GM19193 (cell line): Measurements from ENCODE around the gene EVA1A.

Experiments
- POLR2A ChIP-seq: IDR thresholded peaks from 4 replicates; pipeline ENCODE4 v1.6.1; 2011; ENCODE audit not compliant: insufficient read depth, insufficient read length; ENCODE audit errors: extremely low read depth

The EVA1A gene

DNA sequence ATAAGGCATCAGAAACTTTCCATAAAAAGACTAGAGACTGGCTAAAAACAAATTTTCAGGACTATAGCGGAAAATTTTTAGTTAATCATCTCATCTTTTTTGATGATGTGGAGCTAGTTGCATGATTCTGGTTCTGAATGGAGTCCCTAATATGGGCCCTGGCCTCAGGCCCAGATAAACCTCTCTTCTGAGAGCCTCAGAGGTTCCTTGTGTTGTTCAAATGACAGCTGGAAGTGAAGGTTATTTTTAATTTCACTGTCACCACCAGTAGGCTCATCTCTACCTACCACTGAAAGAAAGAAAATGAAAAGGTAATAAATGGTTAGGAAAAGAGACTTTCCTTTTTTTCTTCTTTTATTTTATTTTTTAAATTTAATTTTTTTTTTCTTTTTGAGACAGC is 75.9 kb downstream of the EVA1A start:
- no peak for TF ChIP-seq POLR2A

DNA sequence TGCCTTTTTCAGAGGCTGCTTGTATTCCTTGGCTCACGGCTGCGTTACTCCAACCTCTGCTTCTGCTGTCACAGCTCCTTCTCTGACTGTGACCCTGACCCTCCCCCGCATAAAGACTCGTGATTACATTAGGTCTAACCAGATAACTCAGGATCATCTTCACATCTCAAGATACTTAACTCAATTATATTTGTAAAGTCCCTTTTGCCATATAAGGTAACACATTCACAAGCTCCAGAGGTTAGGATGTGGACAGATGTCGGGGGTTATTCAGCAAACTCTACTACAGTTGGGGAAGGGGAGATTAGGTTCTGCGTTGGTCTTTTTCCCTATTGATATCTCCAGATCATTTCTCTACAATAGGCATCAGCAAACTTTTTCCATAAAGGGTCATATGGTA is 76.9 kb downstream of the EVA1A start:
- no peak for TF ChIP-seq POLR2A

DNA sequence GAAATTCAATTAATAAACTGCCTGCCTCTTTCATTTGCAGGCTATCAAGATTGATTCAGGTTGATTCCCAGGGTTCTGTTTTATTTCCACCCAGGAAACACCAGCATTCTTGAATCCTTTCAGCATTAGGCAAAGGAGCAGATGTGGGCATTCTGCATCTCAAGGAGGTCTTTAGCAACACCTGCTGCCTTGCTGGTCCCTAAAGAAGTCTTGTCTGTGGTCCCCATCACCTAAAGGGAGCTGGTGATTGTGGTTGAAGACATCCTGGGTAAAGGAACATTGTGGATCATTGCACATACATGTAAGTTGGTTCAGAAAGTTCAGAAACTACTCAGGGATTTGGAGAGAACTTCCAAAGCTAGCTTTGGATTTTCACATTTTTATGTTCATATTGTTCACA is 78.3 kb downstream of the EVA1A start:
- no peak for TF ChIP-seq POLR2A

DNA sequence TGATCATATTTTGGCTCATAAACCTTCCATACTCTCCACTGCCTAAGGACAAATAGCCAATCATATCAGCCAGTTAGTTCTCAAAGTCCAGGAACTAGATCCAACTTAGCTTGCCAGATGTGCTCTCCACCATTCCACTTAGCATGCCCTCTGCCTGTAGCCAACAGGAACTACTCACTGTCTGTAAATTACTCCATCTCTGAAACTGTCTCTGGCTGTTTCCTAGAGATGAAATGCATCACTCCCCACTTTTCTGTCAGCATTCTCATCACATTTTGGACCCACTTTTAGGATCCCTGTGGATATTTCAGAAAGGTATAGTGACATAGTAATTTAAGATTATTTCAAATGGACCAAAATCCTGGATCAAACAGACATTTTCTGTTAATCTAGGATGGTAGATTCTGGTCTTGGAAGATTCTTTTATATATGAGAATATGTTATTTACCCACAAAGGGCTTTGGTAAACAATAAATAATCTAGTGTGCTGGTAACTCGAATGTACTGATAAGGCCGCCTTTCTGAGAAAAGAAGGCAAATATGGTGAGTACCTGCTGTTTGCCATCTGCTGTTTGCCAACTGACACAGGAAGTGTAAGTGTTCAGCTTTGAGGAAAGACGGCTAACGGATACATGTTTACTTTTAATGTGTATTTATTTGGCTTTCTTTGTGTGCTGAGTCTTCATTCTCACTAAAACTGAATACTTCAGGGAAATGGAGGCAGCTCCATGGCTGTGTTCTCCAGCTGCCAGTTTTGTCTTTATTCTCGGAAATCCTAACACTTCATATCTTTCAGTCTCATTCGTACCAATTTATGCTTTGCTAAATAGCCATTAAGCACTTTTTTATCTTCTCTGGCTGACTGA is 79.5 kb downstream of the EVA1A start:
- TF ChIP-seq POLR2A: no peak

DNA sequence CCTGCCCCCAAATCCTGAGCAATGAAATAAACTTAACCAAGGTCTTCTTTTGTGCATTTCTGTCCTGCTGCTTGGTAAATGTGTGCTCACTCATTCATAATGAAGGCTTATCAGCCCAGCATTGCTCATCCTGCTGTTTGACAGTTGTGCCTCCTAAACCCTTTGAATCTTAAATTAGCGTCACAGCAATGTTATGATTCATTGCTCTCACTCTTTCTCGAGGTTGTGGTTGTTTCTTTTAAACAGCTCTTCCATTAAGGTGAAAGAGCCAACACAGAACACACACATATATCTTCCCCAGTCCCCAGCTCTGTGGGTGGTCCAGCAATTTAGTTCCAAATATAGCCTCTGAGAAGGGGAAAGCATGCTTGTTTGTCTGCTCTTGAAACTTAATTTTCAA is 84.0 kb downstream of the EVA1A start:
- no peak for TF ChIP-seq POLR2A

DNA sequence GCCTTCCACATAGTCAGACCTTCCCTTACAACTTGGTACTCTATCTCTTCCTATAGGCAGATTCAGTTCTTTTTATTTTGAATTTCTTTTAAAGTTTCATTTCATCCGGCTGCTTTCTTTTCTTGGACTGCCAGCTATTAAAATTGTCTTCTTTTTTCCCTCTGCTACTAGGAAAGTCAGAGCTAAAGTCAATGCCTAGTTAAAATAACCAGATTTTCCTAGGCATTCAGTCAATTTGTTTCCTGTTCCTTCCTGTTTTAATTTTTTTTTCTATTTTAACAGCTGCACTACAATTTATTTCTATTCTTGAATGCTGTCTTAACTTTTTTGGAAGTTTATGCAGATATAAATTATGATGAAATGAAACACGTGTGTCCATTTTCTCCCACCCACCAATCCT is 84.8 kb downstream of the EVA1A start:
- TF ChIP-seq POLR2A: no peak

- TF ChIP-seq POLR2A: no peak
Observed at GRCh38 chr2:75475049-75475448, 85.7 kb downstream of the EVA1A start.

DNA sequence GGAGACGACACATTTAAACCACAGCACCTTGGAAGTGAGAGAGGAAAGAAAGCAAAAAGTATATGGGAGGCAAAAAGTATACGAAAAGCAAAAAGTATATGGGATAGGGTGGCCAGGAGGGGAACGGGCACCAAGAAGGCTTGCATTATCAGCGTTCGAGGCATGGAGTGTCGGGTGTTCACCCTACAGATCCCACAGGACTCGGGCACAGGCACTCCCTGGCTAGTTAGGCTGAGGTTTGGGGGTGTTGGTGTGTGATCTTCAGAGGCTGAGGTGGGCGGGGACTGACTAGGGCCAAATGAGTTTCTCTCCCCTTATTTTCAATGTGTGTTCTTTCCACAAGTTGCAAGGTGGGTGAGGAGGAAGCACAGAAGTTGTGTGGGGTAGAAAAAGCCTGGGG is 86.6 kb downstream of the EVA1A start:
- TF ChIP-seq POLR2A: no peak

DNA sequence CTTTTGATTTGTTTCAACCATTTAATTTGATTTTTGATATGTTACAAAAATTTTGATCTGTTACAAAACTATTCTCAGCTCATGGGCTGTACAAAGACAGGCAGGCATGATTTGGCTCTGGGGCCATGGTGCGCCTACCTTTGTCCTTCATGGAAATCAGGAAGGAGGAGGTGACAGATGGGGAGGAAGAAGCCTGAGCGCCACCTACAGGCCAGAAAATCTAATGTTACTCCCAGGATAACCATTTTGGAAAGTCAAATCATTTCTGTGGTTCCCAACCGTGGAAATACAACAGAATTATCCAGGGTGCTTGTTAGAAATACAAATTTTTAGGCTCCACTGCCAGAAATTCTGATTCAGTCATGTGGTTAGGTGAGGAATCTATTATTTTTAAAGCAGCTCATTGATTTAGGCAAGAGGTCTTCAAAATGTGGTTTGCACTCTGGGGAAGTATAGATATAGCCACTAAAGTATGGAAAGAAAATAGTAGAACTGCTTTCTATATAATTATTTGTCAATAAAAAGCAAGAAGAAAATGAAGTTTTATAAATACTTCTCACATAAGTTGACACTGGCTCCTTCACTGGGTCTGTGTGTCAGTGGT is 93.9 kb downstream of the EVA1A start:
- no peak for TF ChIP-seq POLR2A

GRCh38 chr2:75465317-75465984 is 95.3 kb downstream of the EVA1A start:
- no peak for TF ChIP-seq POLR2A

- TF ChIP-seq POLR2A: no peak
Observed at GRCh38 chr2:75464348-75464946, 96.3 kb downstream of the EVA1A start.

- TF ChIP-seq POLR2A: no peak
Observed at GRCh38 chr2:75462721-75463120, 98.0 kb downstream of the EVA1A start.

DNA sequence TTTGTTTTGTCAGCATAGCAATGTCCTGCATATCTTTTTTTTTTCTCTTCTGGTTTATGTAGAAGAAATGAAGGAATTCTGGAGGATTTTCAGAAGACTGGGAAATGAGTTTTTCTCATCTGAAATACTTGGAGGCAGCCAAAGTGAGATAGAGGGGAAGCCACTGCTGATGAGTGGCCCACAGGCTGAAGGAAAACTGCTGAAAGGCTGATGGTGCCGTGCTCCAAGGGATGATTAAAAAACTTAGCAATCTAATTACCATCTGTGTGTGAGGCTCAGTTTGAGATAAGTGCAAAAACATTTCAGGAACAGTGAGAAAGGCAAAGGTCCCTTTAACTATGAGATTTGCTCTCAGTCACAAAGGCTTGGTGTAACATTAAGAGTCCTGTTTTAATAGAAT is 98.5 kb downstream of the EVA1A start:
- TF ChIP-seq POLR2A: no peak

DNA sequence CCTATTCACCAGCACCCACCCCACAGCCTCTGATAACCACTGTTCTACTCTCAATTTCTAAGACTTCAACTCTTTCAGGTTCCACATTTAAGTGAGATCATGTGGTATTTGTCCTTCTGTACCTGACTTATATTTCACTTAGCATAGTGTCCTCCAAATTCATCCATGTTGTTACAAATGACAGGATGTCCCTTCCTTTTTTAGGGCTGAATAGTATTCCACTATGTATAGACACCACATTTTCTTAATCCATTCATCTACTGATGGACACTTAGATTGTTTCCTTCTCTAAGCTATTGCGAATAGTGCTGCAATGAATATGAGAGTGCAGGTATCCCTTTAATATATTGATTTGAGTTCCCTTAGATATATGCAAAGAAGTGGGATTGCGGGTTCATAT is 100.1 kb downstream of the EVA1A start:
- TF ChIP-seq POLR2A: no peak

- no peak for TF ChIP-seq POLR2A
Observed at GRCh38 chr2:75459565-75460310, 101.0 kb downstream of the EVA1A start.
